GM12864 (cell line): ENCODE measurements around the gene DNAH17.

ENCODE experiments used
- DNase-seq: peaks from one replicate; pipeline ENCODE4 v3.0.0-alpha.2; 2011; ENCODE audit warnings: low read depth
- H3K4me3 ChIP-seq: 2 replicates; pipeline ENCODE4 v1.5.1; 2011; ENCODE audit warnings: mild to moderate bottlenecking, low read depth, low read length, control low read depth
- TF ChIP-seq, protein P1 (sequence below): IDR thresholded peaks from 2 replicates; pipeline ENCODE4 v1.5.1; 2011; ENCODE audit warnings: low read depth, mild to moderate bottlenecking, moderate library complexity, low read length, control low read depth, inconsistent platforms; ENCODE audit errors: missing control alignments

The DNAH17 gene

GRCh38 chr17:78602246-78602645 is 25.1 kb upstream of the DNAH17 start:
- no peak overlapping the region for H3K4me3 ChIP-seq
- no peak for DNase-seq
- TF ChIP-seq, protein P1, sequence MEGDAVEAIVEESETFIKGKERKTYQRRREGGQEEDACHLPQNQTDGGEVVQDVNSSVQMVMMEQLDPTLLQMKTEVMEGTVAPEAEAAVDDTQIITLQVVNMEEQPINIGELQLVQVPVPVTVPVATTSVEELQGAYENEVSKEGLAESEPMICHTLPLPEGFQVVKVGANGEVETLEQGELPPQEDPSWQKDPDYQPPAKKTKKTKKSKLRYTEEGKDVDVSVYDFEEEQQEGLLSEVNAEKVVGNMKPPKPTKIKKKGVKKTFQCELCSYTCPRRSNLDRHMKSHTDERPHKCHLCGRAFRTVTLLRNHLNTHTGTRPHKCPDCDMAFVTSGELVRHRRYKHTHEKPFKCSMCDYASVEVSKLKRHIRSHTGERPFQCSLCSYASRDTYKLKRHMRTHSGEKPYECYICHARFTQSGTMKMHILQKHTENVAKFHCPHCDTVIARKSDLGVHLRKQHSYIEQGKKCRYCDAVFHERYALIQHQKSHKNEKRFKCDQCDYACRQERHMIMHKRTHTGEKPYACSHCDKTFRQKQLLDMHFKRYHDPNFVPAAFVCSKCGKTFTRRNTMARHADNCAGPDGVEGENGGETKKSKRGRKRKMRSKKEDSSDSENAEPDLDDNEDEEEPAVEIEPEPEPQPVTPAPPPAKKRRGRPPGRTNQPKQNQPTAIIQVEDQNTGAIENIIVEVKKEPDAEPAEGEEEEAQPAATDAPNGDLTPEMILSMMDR, result no peak

GRCh38 chr17:78601577-78602190 is 24.5 kb upstream of the DNAH17 start:
- DNase-seq, result no peak
- TF ChIP-seq, protein P1, result no peak

DNA sequence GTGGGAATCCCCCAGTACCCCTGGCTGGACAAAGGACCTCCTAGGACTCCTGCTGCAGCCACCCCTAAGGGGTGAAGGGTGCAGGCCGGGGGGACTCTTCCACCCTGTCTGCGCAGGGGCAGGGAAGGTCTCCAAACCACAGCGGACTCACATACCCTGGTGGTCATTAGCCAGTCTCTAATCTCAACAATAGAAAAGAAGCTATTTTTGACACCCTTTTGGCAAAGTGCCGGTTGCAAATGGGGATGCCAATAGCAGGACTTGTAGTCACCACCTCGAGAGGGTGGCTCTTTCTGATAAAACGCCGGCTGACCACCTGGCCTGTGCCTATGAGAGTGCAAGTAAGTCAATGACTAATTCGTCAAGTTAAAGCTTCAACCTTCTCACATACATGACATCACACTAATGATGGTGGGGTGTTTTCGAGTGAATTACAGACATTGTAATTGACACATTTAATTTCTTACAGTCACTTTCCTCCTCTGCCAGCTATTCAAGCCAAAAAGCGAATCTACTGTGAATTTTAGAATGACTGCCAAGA is 23.1 kb upstream of the DNAH17 start:
- TF ChIP-seq, protein P1, result no peak
- no peak for DNase-seq

More at GRCh38 chr17:78601577-78602190, 24.5 kb upstream of the DNAH17 start:
- H3K4me3 ChIP-seq, result no peak overlapping the region

GRCh38 chr17:78599419-78599818 is 22.2 kb upstream of the DNAH17 start:
- no peak overlapping the region for H3K4me3 ChIP-seq
- DNase-seq, result no peak
- TF ChIP-seq, protein P1, result no peak

More for the DNA sequence above, 23.1 kb upstream of the DNAH17 start:
- no peak overlapping the region for H3K4me3 ChIP-seq

DNA sequence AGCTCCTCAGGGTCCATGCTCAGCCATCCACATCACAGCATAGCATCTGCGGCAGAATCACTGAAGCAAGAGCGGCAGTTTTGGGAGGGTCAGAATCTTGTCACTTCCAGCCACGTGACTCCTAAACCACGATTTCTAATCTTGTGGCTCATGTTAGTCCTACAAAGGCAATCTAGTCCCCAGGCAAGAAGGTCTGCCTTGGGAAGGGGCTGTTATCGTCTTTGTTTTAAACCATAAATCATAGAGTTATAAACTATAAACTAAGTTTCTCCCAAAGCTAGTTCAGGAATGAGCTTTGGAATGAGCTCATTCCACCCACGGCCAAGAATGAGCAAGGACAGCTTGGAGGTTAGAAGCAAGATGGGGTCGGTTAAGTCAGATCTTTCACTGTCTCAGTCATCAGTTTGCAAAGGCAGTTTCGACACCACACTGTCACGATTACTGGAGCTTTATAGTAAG is 20.8 kb upstream of the DNAH17 start:
- TF ChIP-seq, protein P1, result no peak

GRCh38 chr17:78596871-78597764 is 19.9 kb upstream of the DNAH17 start:
- DNase-seq, result no peak
- TF ChIP-seq, protein P1, result no peak
- no peak overlapping the region for H3K4me3 ChIP-seq

More for the DNA sequence above, 20.8 kb upstream of the DNAH17 start:
- H3K4me3 ChIP-seq, result no peak overlapping the region
- DNase-seq, result no peak
